ENCODE results near the gene SRRM4.
A peak's percentile ranks its signal among the peaks of the same experiment; 100 is the strongest.

SRRM4 gene

GRCh38 chr12:119128527-119128926 lies 147.2 kb downstream of the SRRM4 start:
- no peak for DNase-seq

- no peak for DNase-seq
Observed at GRCh38 chr12:119129827-119130434, 148.6 kb downstream of the SRRM4 start.

- no peak for DNase-seq
Observed at GRCh38 chr12:119130523-119130922, 149.2 kb downstream of the SRRM4 start.

GRCh38 chr12:119134284-119135072 lies 153.1 kb downstream of the SRRM4 start:
- DNase-seq = no peak

- no peak for DNase-seq
Observed at GRCh38 chr12:119136811-119137410, 155.6 kb downstream of the SRRM4 start.

GRCh38 chr12:119139448-119139847 lies 158.1 kb downstream of the SRRM4 start:
- DNase-seq = no peak

GRCh38 chr12:119145367-119145766 lies 164.0 kb downstream of the SRRM4 start:
- DNase-seq = no peak

- DNase-seq = no peak
Observed at GRCh38 chr12:119147847-119148448, 166.6 kb downstream of the SRRM4 start.

GRCh38 chr12:119149270-119149669 lies 167.9 kb downstream of the SRRM4 start:
- DNase-seq = no peak

GRCh38 chr12:119151445-119152026 lies 170.2 kb downstream of the SRRM4 start:
- no peak for DNase-seq

GRCh38 chr12:119153477-119154434 lies 172.4 kb downstream of the SRRM4 start:
- peak; percentile 17 for DNase-seq

GRCh38 chr12:119154435-119154818 lies 173.1 kb downstream of the SRRM4 start:
- DNase-seq = no peak

GRCh38 chr12:119156401-119157044 lies 175.2 kb downstream of the SRRM4 start:
- no peak for DNase-seq

GRCh38 chr12:119157528-119157927 lies 176.2 kb downstream of the SRRM4 start:
- no peak for DNase-seq

GRCh38 chr12:119157978-119158377 lies 176.6 kb downstream of the SRRM4 start:
- DNase-seq = no peak

GRCh38 chr12:119158402-119158801 lies 177.1 kb downstream of the SRRM4 start:
- no peak for DNase-seq

GRCh38 chr12:119159844-119160243 lies 178.5 kb downstream of the SRRM4 start:
- no peak for DNase-seq

GRCh38 chr12:119167902-119168301 lies 186.6 kb downstream of the SRRM4 start:
- no peak for DNase-seq

- no peak for DNase-seq
Observed at GRCh38 chr12:119168721-119169120, 187.4 kb downstream of the SRRM4 start.

- DNase-seq = no peak
Observed at GRCh38 chr12:119169150-119169549, 187.8 kb downstream of the SRRM4 start.

GRCh38 chr12:119171291-119171690 lies 189.9 kb downstream of the SRRM4 start:
- DNase-seq = no peak

All from kidney glomerular epithelial cell (primary cell).